DMS79 (cell line): ENCODE results near the gene HMG20B.
A peak's percentile ranks its signal among the peaks of the same experiment; 100 is the strongest.

Source experiments
- DNase-seq: peaks from one replicate; lab custom pipeline; 2025; lab: John Stamatoyannopoulos, UW

The HMG20B gene

DNA sequence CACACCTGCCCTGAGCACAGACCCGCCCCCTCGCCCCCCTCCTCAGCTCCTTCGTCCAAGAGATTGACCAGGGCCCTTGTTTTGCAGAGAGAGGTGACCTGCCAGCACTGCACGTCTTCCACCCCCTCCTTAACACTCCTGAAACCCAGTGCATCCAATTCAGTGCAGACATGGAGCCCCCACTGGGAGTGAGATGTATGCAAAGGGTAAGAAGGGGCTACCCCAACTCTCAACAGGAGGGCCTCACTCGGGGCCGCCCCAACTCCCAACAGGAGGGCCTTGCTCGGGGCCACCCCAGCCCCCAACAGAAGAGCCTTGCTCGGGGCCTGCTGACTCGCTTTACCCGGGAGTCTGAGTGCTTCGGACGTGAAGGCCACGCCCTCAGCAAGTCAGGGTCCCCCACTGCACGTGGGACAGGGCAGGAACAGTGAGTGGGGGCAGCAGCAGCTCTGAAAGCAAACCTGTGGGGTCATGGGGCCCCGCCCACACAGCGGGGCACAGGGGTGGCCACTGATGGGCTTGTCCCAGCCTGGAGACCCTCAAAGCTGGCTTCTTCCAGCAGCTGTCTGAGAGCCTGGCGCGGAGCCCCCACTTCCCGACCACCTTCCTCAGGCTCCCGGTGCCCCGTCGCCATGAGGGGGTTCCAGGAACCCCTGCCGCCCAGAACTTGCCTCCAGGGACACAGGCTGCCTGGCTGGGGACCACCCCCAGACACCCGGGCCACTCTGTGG lies 48.2 kb downstream of the HMG20B start:
- no peak for DNase-seq

DNA sequence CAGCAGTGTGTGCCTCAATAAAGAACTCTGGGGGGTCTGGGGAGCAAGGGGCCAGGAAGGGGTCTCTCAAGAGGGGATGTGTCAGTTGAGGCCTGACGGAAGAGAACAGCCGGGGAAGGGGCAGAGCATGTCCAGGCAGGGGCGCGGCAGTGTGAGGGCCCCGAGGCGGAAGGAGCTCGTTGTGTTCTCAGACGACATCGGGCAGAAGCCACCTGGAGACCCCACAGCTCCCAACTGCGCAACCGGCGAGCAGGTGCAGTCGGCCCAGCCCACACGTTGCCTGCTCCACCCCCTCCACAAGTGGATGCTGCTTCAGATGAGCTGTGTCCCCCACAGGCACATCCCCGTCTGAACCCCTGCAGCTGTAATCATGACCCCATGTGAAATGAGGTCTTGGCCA lies 48.9 kb downstream of the HMG20B start:
- no peak for DNase-seq

DNA sequence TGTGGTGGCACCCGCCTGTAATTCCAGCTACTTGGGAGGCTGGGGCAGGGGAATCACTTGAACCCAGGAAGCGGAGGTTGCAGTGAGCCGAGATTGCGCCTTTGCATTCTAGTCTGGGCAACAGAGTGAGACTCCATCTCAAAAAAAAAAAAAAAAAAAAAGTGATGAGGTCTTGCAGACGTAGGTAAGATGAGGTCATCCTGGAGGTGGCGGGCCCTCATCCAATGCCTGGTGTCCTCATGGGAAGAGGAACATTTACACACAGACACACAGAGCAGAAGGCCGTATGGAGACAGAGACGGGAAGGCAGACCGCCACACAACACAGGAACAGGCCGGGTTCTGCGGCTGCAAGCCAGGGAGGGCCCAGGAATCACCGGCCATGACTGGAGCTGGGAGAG lies 49.5 kb downstream of the HMG20B start:
- DNase-seq, result no peak

DNA sequence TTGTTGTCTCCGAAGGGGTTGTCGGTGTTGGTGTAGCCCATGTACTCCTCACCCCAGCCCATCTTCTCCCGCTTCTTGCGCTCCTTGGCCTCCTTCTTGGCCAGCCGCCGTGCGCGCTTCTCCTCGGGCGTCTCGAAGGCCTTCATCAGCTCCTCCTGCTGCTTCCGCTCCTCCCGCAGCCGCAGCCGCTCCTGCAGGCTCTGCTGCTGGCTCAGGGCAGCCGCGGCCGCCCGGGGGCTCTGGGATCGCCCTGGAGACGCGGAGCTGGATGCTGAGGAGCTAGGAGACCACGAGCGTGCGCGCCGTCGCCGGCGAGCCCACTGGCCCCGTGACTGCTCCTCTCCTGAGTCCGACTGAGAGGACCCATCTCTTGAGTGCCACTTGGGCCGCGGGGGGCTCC lies 51.0 kb downstream of the HMG20B start:
- no peak for DNase-seq

DNA sequence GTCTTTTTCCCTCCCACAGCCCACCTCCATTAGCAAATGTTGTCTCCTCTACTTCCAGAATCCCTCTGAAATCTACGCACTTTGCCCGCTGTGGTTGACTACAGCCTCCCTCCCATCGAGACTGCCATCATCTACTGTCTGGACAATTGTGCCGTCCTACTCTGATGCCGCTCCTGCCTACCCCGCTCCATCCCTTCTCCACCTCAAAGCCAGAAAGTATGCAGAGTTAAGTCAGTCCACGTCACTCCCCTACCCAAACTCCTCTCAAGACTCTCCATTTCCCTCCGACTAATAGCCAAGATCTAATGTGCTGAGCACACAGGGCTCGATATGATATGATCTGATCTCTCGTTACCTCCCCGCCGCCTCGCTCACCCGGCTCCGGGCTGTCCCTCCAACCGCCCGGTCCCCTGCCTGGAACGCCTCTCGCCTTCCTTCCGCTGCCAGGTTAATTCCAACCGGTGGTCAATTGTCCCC lies 53.3 kb downstream of the HMG20B start:
- DNase-seq, result no peak

DNA sequence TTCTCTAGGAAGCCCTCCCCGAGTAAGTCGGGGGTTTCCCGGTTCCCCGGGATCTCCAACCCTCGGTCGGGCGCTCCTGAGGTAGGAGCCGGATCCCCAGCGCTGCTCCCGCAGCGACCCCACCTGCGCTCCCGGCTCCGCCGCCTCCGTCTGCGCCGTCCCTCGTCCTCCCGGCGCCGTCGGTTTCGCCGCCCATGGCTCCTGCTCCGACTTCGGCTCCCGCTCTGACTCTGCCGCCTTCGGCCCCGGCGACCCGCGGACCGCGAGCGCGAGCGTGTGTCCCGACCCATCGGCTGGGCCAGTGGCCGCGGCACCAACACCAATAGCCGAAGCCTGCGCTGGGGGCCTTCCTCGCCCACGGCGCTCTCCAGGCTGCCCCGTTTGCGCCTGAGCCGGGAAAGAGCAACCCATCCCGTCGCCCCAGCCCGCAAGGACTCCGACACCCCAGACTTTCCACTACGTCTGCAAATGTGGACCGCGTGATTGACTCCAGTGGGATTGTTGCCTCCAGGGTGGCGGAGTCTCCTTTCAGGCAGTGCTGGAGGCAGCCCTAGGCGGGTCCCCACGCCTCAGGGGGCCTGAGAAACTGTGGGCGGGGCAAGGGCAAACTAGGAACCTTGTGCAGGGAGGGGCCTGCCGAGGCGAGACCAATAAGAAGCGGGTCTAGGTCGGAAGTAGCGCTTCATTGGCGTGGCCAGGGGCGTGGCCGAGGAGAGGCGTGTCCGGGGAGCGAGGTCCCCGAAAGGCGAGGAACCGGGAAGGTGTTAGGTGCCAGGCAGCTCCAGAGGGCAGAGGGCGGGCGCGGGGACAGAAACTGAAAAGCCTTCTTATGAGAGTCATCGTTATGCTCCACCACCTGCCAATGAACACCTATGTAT lies 54.0 kb downstream of the HMG20B start, which contains the start of gene CACTIN:
TSS of gene CACTIN (minus strand) at position 318 of the 878 bp plus-strand sequence. CDS start at position 290, 28 bp downstream.
- peak; percentile 96 for DNase-seq

DNA sequence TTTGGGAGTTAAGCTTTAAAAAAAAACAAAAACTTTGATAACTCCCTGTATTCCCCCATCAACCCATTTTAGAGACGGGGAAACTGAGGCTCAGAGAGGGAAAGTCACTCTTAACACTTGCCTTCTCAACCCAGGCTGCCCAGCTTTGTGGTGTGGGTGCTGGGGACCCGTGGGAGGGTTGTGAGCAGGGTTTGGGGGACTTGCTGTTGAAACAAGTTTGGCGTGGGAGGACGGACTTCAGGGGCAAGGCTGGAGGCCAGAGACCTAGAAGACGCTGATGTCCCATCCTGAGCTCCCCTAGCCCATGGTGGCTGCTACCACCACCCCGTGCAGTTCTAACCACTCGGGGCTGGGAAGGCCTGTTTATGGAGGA lies 54.6 kb downstream of the HMG20B start:
- DNase-seq, result no peak
